Adrenal gland (tissue), 12 donors: ENCODE measurements around the gene CORO1A. TPM values are rescaled to one million over a fixed set of nuclear protein-coding genes. Genes with fewer than 3 reads are reported as not detected.
"Not testable (repeated sequence)": the region's sequence is repeated elsewhere in the genome, so short reads cannot be mapped to it uniquely, and the experiment has no call there.

ENCODE experiments used
- DNase-seq, 7 donors: peaks; one replicate each; pipeline ENCODE4 v3.0.0-alpha.2; 2019 to 2020
- H3K27ac ChIP-seq, 5 donors: fragments of 200-600 bp; sonication (generic) in 4 of 5; 1 replicate in 3 of 5; 2 replicates in 2 of 5; pipeline versions ENCODE4 v1.5.1 to v1.8.0; 2016 to 2020; ENCODE audit warnings: mild to moderate bottlenecking in 1 of 5
- H3K27me3 ChIP-seq: fragments of 200-600 bp; 2 replicates; pipeline ENCODE4 v1.8.0; 2021
- H3K36me3 ChIP-seq, 2 donors: fragments of 200-600 bp; replicated peaks in 1 of 2; 1 replicate in 1 of 2; 2 replicates in 1 of 2; pipeline versions ENCODE4 v1.5.1 to v1.8.0; 2018 to 2022
- H3K4me1 ChIP-seq, 2 donors: fragments of 200-600 bp; replicated peaks in 1 of 2; 1 replicate in 1 of 2; 2 replicates in 1 of 2; pipeline versions ENCODE4 v1.5.1 to v1.8.0; 2018 to 2021
- H3K4me3 ChIP-seq, 4 donors: fragments of 200-600 bp; sonication (generic) in 3 of 4; one replicate each; pipeline ENCODE4 v1.5.1; 2016 to 2018
- H3K9me3 ChIP-seq, 3 donors: fragments of 200-600 bp; sonication (generic) in 1 of 3; replicated peaks in 1 of 3; 1 replicate in 2 of 3; 2 replicates in 1 of 3; pipeline versions ENCODE4 v1.5.1 to v1.8.0; 2016 to 2021
- POLR2A ChIP-seq, 2 donors: fragments of 450-650 bp; IDR thresholded peaks; one replicate each; pipeline ENCODE4 v1.6.1; 2017; ENCODE audit warnings: antibody characterized with exemption in 2 of 2, mild to moderate bottlenecking in 2 of 2, moderate library complexity in 1 of 2
- WGBS, 4 donors: extraction: QIAGEN DNeasy Blood & Tissue Kit in 2 of 4; methylation state at CpG; one replicate each; pipeline versions ENCODE4 v1.1.5 to v1.1.7; 2013 to 2017; 5-methylcytosine and 5-hydroxymethylcytosine counted together
- intact Hi-C, 2 donors: fragments of 100-400 bp; cut with DNase I; formaldehyde crosslinking; loops; one replicate each; pipeline versions ENCODE4 v1.14.1 to v1.15.0; 2022 to 2023
- polyA plus RNA-seq, 3 donors: library from polyadenylated mRNA; stranded (reverse); fragments of 200-250 nt in 2 of 3; fragments of 350-450 nt in 1 of 3; fragmentation: Illumina TruSeq in 1 of 3; extraction: RNeasy Lipid Tissue Mini Kit (QIAGEN cat#74804) in 1 of 3; gene quantifications; one replicate each; pipeline ENCODE4 v1.2.3, GENCODE V29; 2013 to 2014
- total RNA-seq, 9 donors: library from RNA; depleted of rRNA in 4 of 9; stranded (reverse); fragments of >200 nt in 4 of 9; fragments of 120-200 nt in 1 of 9; fragmentation: NEBNext Ultra II Directional in 1 of 9; extraction: Animal tissue kit (Norgen Biotek cat#: 25700) in 1 of 9; gene quantifications; one replicate each; pipeline versions ENCODE4 v1.1.0 to v1.2.4, GENCODE V29; 2013 to 2023
- TF ChIP-seq, protein P1 (sequence below), 6 experiments: fragments of 450-650 bp in 4 of 6; fragments of 200-600 bp in 2 of 6; sonication (generic) in 1 of 6; IDR thresholded peaks; 1 replicate in 5 of 6; 2 replicates in 1 of 6; pipeline versions ENCODE4 v1.5.1 to v1.8.0; 2016 to 2021; ENCODE audit warnings: antibody characterized with exemption in 6 of 6, mild to moderate bottlenecking in 2 of 6, moderate library complexity in 1 of 6
- donor health status: healthy with polysubstance abuse.
- donor health status: Bipolar disorder and iron deficiency.
- donor health status: DM: yes; HTN: yes; CAD: no.
- donor health status: DM: no; HTN: no; CAD: no.
- donor health status: DM: no; HTN: no; CAD: no.
- donor health status: DM: yes; HTN: yes; CAD: no.

CORO1A gene
- total and polyA plus RNA-seq, 12 donors = 3.3 to 87.7 (median 42.1) TPM

DNA sequence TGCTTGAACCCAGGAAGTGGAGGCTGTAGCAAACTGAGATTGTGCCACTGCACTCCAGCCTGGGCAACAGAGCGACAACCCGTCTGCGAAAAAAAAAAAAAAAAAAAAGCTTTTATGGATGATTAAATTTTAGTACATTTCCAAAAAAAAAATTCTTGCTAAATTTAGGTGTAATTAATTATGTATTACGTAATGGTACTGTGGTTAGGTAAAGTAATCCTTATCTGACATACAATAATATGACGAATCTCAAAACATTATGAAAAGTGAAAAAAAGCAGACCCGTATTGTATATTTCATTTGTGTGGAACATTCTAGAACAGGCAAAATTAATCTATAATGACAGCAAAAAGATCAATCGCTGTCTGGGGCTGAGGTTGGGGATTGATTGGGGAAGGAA, 10.3 kb upstream of the CORO1A start:
- Histone ChIP-seq H3K27me3 (no peaks in the 10 kb centered on the region), H3K36me3 (no peaks in the 10 kb centered on the region), H3K9me3 (no peaks in the 10 kb centered on the region), H3K4me1 (no peaks in the 10 kb centered on the region), H3K27ac (no peak overlapping the region), H3K4me3 (no peak overlapping the region)
- DNase-seq = no peak
- TF ChIP-seq POLR2A (IDR thresholded peaks at IDR 0.05) = no peak
- TF ChIP-seq, protein P1, sequence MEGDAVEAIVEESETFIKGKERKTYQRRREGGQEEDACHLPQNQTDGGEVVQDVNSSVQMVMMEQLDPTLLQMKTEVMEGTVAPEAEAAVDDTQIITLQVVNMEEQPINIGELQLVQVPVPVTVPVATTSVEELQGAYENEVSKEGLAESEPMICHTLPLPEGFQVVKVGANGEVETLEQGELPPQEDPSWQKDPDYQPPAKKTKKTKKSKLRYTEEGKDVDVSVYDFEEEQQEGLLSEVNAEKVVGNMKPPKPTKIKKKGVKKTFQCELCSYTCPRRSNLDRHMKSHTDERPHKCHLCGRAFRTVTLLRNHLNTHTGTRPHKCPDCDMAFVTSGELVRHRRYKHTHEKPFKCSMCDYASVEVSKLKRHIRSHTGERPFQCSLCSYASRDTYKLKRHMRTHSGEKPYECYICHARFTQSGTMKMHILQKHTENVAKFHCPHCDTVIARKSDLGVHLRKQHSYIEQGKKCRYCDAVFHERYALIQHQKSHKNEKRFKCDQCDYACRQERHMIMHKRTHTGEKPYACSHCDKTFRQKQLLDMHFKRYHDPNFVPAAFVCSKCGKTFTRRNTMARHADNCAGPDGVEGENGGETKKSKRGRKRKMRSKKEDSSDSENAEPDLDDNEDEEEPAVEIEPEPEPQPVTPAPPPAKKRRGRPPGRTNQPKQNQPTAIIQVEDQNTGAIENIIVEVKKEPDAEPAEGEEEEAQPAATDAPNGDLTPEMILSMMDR (IDR thresholded peaks at IDR 0.05) = no peak
- WGBS, 4 donors = 75 to 78% (median 78%) methylated on average over 7 of the region's 7 CpGs
- intact Hi-C loops = no loop called here

DNA sequence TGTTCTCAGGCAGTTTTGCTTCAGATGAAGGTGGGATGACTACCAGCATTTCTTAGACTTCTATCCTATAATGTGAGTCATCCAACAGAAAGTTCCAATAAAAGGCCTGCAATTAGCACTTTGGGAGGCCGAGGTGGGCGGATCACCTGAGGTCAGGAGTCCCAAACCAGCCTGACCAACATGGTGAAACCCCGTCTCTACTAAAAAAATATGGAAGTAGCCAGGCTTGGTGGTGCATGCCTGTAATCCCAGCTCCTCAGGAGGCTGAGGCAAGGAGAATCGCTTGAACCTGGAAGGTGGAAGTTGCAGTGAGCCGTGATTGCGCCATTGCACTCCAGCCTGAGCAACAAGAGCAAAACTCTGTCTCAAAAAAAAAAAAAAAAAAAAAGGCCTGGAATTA, 6.5 kb upstream of the CORO1A start:
- H3K9me3 ChIP-seq, H3K27me3 ChIP-seq, DNase-seq, intact Hi-C loops, H3K36me3 ChIP-seq, H3K4me3 ChIP-seq, H3K27ac ChIP-seq, H3K4me1 ChIP-seq: not testable (repeated sequence)
- WGBS, 4 donors = 75 to 88% (median 80%) methylated on average over 6 of the region's 6 CpGs

DNA sequence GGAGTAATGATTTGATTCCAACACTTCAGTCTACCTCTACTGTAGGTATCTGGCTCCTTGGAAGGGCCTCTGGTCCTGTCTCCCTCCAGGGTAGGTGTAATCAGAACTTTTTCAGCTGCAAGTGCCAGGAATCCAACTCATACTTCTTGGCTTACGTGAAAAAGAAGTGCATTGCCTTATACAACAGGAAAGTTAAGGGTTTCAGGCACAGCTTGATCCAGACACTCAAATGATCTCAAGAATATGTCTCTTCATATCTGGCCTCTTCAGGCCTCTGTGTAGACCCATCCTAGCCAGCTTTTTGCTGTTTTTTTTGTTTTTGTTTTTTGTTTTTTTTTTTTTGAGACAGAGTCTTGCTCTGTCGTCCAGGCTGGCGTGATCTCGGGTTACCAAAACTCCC, 4.2 kb upstream of the CORO1A start:
- no peaks in the 10 kb centered on the region for H3K27me3 ChIP-seq
- no peaks in the 10 kb centered on the region for H3K9me3 ChIP-seq
- H3K27ac ChIP-seq = no peak overlapping the region
- no peaks in the 10 kb centered on the region for H3K36me3 ChIP-seq
- intact Hi-C loops = no loop called here
- H3K4me3 ChIP-seq = no peak overlapping the region
- H3K4me1 ChIP-seq = peaks cover 0 to 3% of the 10 kb centered on the region in 2 donors
- TF ChIP-seq, protein P1 (IDR thresholded peaks at IDR 0.05) = no peak
- no peak for TF ChIP-seq POLR2A (IDR thresholded peaks at IDR 0.05)
- 93 to 99% (median 97%) methylated on average over 4 of the region's 4 CpGs for WGBS, 4 donors
- no peak for DNase-seq

DNA sequence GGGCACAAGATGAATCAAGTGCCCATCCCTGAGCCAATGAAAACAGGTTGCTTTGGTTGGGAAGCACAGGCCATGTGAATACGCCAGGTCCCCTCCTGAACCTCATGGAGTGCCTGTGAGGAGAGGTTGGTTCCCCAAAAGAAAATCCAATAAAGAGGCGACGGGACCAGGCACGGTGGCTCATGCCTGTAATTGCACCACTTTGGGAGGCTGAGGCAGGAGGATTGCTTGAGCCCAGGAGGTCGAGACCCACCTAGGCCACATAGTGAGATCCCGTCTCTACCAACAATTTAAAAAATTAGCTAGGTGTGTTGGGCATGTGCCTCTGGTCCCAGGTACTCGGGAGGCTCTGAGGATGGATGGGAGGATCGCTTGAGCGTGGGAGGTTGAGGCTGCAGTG, 3.5 kb upstream of the CORO1A start:
- Histone ChIP-seq H3K4me3 (no peak overlapping the region), H3K9me3 (no peaks in the 10 kb centered on the region), H3K27me3 (no peaks in the 10 kb centered on the region), H3K4me1 (peaks cover 0 to 3% of the 10 kb centered on the region in 2 donors), H3K27ac (no peak overlapping the region), H3K36me3 (no peaks in the 10 kb centered on the region)
- TF ChIP-seq, protein P1 (IDR thresholded peaks at IDR 0.05) = no peak
- no peak for TF ChIP-seq POLR2A (IDR thresholded peaks at IDR 0.05)
- no peak for DNase-seq
- intact Hi-C loops = loop anchor here in 1 of 2 donors (10.0 kb wide), 1 partner anchor 55 kb away; the partner anchor contains the start of gene MAPK3
- 89 to 95% (median 94%) methylated on average over 8 to 9 of the region's 9 CpGs for WGBS, 4 donors

DNA sequence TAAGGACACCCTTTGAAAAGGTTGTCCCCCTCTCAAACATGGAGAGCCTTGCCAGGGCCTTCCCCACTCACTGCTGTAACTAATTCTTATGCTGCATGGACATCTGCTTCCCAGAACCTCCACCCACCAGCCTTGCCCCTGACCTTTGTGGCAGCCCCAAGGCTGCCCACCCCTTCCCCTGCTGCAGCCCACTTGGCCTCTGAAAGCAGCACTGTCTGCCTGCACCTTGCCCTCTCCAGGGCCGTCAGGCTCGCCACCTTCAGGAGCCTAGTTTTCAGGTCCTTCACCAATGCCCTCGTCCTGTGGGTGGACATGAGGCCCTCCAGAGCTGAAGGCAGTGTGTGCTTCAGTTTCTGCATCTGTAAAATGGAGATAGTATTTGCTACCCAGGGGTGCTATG, 2.7 kb upstream of the CORO1A start:
- Histone ChIP-seq H3K4me1 (peaks cover 0 to 3% of the 10 kb centered on the region in 2 donors), H3K9me3 (no peaks in the 10 kb centered on the region)
- intact Hi-C loops = loop anchor here in 1 of 2 donors (10.0 kb wide), 1 partner anchor 56 kb away; the partner anchor contains the start of gene MAPK3

More for the DNA sequence above, 2.7 kb upstream of the CORO1A start:
- WGBS, 4 donors = 55 to 84% (median 73%) methylated on average over 2 to 3 of the region's 3 CpGs
- no peak overlapping the region for H3K4me3 ChIP-seq
- TF ChIP-seq, protein P1 (IDR thresholded peaks at IDR 0.05) = no peak
- TF ChIP-seq POLR2A (IDR thresholded peaks at IDR 0.05) = no peak
- no peak for DNase-seq
- no peaks in the 10 kb centered on the region for H3K27me3 ChIP-seq
- H3K27ac ChIP-seq = no peak overlapping the region
- H3K36me3 ChIP-seq = no peaks in the 10 kb centered on the region
